B cell (primary cell): ENCODE results near the gene USPL1. TPM values are rescaled to one million over a fixed set of nuclear protein-coding genes. Genes with fewer than 3 reads are reported as not detected.

Experiments used
- ATAC-seq: fragments of 200-7000 bp; cut with Tn5 transposase; one replicate; pipeline ENCODE4 v1.10.0; 2021; ENCODE audit warnings: low read depth, mild to moderate bottlenecking, moderate number of reproducible peaks, moderate library complexity
- CTCF ChIA-PET: fragments of 350-600 bp; sonication (Branson Sonifier 250); formaldehyde crosslinking; loops from one replicate; lab custom pipeline; 2021; ENCODE audit warnings: antibody characterized with exemption, inconsistent platforms; lab: Charles Lee
- POLR2A ChIA-PET: fragments of 350-600 bp; sonication (Branson Sonifier 250); formaldehyde crosslinking; loops from one replicate; lab custom pipeline; 2021; ENCODE audit warnings: antibody characterized with exemption; lab: Charles Lee
- DNase-seq: peaks from one replicate; pipeline ENCODE4 v3.0.0; 2013
- H2AFZ ChIP-seq: 2 replicates; pipeline ENCODE4 v1.6.1; 2012; ENCODE audit warnings: mild to moderate bottlenecking, low read depth, low read length; ENCODE audit not compliant: insufficient read depth, poor library complexity, severe bottlenecking
- H3K27ac ChIP-seq, 2 donors: 1 replicate in 1 of 2; 2 replicates in 1 of 2; pipeline ENCODE4 v1.5.1; 2012 to 2013; ENCODE audit warnings: low read length in 2 of 2, mild to moderate bottlenecking in 2 of 2, moderate library complexity in 1 of 2
- H3K27me3 ChIP-seq, 4 experiments: fragments of 200-600 bp in 1 of 4; sonication (generic) in 1 of 4; replicated peaks in 1 of 4; 1 replicate in 2 of 4; 2 replicates in 2 of 4; pipeline versions ENCODE4 v1.6.1 to v1.7.0; 2013 to 2016; ENCODE audit warnings: low read length in 3 of 4, mild to moderate bottlenecking in 2 of 4, mixed read lengths in 1 of 4, moderate library complexity in 1 of 4; ENCODE audit not compliant: insufficient read depth in 4 of 4, control insufficient read depth in 3 of 4; ENCODE audit errors: control extremely low read depth in 1 of 4
- H3K36me3 ChIP-seq, 2 experiments: replicated peaks in 1 of 2; 1 replicate in 1 of 2; 2 replicates in 1 of 2; pipeline versions ENCODE4 v1.6.1 to v1.7.1; 2013; ENCODE audit warnings: low read length in 1 of 2; ENCODE audit not compliant: insufficient read depth in 2 of 2, control insufficient read depth in 1 of 2; ENCODE audit errors: control extremely low read depth in 1 of 2, extremely low read depth in 1 of 2
- H3K4me1 ChIP-seq, 2 donors: fragments of 200-600 bp in 1 of 2; sonication (generic) in 1 of 2; 1 replicate in 1 of 2; 2 replicates in 1 of 2; pipeline versions ENCODE4 v1.5.1 to v1.6.1; 2013 to 2017; ENCODE audit warnings: low read length in 2 of 2; ENCODE audit not compliant: control insufficient read depth in 2 of 2, insufficient read depth in 2 of 2
- H3K4me2 ChIP-seq: replicated peaks from 2 replicates; pipeline ENCODE3; 2012; ENCODE audit warnings: mild to moderate bottlenecking, low read depth, low read length; ENCODE audit not compliant: poor library complexity, severe bottlenecking
- H3K4me3 ChIP-seq, 5 experiments: fragments of 200-600 bp in 1 of 5; sonication (generic) in 1 of 5; 1 replicate in 3 of 5; 2 replicates in 2 of 5; pipeline versions ENCODE4 v1.5.1 to v1.7.0; 2011 to 2016; ENCODE audit warnings: low read length in 4 of 5, mild to moderate bottlenecking in 4 of 5, low read depth in 2 of 5, control low read depth in 1 of 5, moderate library complexity in 1 of 5; ENCODE audit not compliant: insufficient read depth in 1 of 5; ENCODE audit errors: control extremely low read depth in 1 of 5, extremely low read depth in 1 of 5
- H3K79me2 ChIP-seq: fragments of 200-600 bp; sonication (generic); one replicate; pipeline ENCODE4 v1.6.0; 2016; ENCODE audit warnings: low read length; ENCODE audit not compliant: control insufficient read depth, insufficient read depth
- H3K9ac ChIP-seq: fragments of 200-600 bp; sonication (generic); 2 replicates; pipeline ENCODE4 v1.6.1; 2017; ENCODE audit warnings: mild to moderate bottlenecking, low read length, moderate library complexity
- H3K9me3 ChIP-seq, 3 donors: one replicate each; pipeline versions ENCODE4 v1.6.1 to v1.7.1; 2013; ENCODE audit warnings: low read length in 2 of 3; ENCODE audit not compliant: control insufficient read depth in 2 of 3, insufficient read depth in 1 of 3; ENCODE audit errors: control extremely low read depth in 1 of 3
- H4K20me1 ChIP-seq: 2 replicates; pipeline ENCODE4 v1.6.0; 2012; ENCODE audit warnings: mild to moderate bottlenecking, low read length; ENCODE audit not compliant: insufficient read depth, control insufficient read depth, poor library complexity, severe bottlenecking
- H3K27ac Mint-ChIP-seq: one replicate; pipeline ENCODE4 v1.8.0; 2021; ENCODE audit warnings: mixed read lengths
- H3K27me3 Mint-ChIP-seq: one replicate; pipeline ENCODE4 v1.8.0; 2021; ENCODE audit warnings: mixed read lengths
- H3K4me1 Mint-ChIP-seq: one replicate; pipeline ENCODE4 v1.8.0; 2021; ENCODE audit warnings: mixed read lengths
- H3K4me3 Mint-ChIP-seq: one replicate; pipeline ENCODE4 v1.8.0; 2021; ENCODE audit warnings: mixed read lengths
- H3K9me3 Mint-ChIP-seq: one replicate; pipeline ENCODE4 v1.8.0; 2022; ENCODE audit warnings: mixed read lengths; ENCODE audit not compliant: insufficient read depth
- EZH2 ChIP-seq: IDR thresholded peaks from 2 replicates; pipeline ENCODE4 v1.6.1; 2012; ENCODE audit warnings: borderline replicate concordance, low read depth, mild to moderate bottlenecking, moderate library complexity, low read length; ENCODE audit not compliant: insufficient read depth, poor library complexity, severe bottlenecking
- WGBS: methylation state at CpG from one replicate; pipeline ENCODE4 v1.1.5; 2013; ENCODE audit warnings: missing lambda C conversion rate; ENCODE audit not compliant: insufficient coverage; 5-methylcytosine and 5-hydroxymethylcytosine counted together
- intact Hi-C: fragments of 100-400 bp; cut with micrococcal nuclease; formaldehyde crosslinking; loops from one replicate; pipeline ENCODE4 v1.10.0; 2022
- polyA plus RNA-seq: library from polyadenylated mRNA; depleted of rRNA; stranded (reverse); fragments of >200 nt; gene quantifications from 2 replicates; pipeline ENCODE4 v1.2.3, GENCODE V29; 2012
- total RNA-seq, 2 donors: library from RNA; stranded (reverse); fragments of 120-200 nt in 1 of 2; gene quantifications; 1 replicate in 1 of 2; 2 replicates in 1 of 2; pipeline versions ENCODE4 v1.2.3 to v1.2.4, GENCODE V29; 2013 to 2022
- TF ChIP-seq, protein P1 (sequence below): fragments of 200-600 bp; IDR thresholded peaks from one replicate; pipeline ENCODE4 v1.8.0; 2022; ENCODE audit warnings: antibody characterized with exemption, mild to moderate bottlenecking

The USPL1 gene
- total and polyA plus RNA-seq, 2 donors (not counting 1 experiment from before 2014, with no cell fraction given): 30.2 to 55.8 TPM

GRCh38 chr13:30581582-30581981 is 36.1 kb upstream of the USPL1 start:
- Histone ChIP-seq H3K27ac (no peak overlapping the region), H3K4me1 (no peaks in the 10 kb centered on the region), H3K9me3 (no peaks in the 10 kb centered on the region), H3K36me3 (no peaks in the 10 kb centered on the region), H3K9ac (no peak overlapping the region), H3K79me2 (no peaks in the 10 kb centered on the region), H3K4me3 (no peak overlapping the region), H2AFZ (no peak overlapping the region), H4K20me1 (no peaks in the 10 kb centered on the region), H3K4me2 (no peak overlapping the region), H3K27me3 (peaks cover 0 to 3% (median 0%) of the 10 kb centered on the region in 4 experiments)
- TF ChIP-seq, protein P1, sequence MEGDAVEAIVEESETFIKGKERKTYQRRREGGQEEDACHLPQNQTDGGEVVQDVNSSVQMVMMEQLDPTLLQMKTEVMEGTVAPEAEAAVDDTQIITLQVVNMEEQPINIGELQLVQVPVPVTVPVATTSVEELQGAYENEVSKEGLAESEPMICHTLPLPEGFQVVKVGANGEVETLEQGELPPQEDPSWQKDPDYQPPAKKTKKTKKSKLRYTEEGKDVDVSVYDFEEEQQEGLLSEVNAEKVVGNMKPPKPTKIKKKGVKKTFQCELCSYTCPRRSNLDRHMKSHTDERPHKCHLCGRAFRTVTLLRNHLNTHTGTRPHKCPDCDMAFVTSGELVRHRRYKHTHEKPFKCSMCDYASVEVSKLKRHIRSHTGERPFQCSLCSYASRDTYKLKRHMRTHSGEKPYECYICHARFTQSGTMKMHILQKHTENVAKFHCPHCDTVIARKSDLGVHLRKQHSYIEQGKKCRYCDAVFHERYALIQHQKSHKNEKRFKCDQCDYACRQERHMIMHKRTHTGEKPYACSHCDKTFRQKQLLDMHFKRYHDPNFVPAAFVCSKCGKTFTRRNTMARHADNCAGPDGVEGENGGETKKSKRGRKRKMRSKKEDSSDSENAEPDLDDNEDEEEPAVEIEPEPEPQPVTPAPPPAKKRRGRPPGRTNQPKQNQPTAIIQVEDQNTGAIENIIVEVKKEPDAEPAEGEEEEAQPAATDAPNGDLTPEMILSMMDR: no peak
- no peak for TF ChIP-seq EZH2
- Mint-ChIP-seq H3K27ac (no peak overlapping the region), H3K4me1 (peaks cover 9% of the 10 kb centered on the region), H3K4me3 (no peak overlapping the region), H3K27me3 (no peaks in the 10 kb centered on the region), H3K9me3 (no peaks in the 10 kb centered on the region)
- intact Hi-C loops: loop anchor here (1.0 to 5.0 kb wide), 2 partner anchors 221 to 449 kb away; no protein-coding TSS in a partner anchor
- no peak for ATAC-seq
- no CpG with 5 or more reads among the region's 1 CpG for WGBS
- peak; percentile 40 for DNase-seq
- CTCF ChIA-PET: interaction anchor here (0.9 to 5.1 kb wide), 19 partner anchors 10 to 466 kb away, joined by 3 to 49 read pairs (median 4); partner anchors contain the start of gene USPL1
- POLR2A ChIA-PET: no interaction called here

DNA sequence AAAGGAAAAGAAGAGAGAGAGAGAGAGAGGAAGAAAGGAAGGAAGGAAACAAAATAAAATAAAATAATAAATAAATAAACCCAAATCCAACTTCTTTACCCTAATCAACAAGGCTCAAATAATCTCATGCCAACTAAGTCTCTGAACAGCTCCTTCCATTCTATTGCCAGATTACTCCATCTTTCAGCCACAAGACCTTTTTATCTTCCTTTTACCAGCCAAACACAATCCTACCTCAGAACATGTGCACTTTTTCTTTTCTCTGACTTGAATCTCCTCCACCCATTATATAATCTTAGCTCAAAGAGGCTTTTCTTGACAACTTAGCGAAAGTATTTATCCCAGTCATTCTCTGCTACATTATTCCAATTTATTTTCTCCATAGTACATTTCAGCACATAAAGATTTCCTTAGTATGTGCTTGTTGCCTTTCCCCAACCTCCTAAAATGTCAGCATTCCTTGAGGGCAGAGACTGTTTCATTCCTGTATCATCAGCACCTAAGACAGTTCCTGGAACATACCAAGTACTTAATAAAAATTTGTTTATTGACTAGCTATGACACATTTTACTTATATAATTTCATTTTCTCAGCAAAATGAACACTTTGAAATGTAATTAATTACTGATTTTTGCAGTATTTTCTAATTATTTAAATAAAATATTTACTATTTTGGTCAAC is 33.5 kb upstream of the USPL1 start:
- no peak for ATAC-seq
- Histone ChIP-seq H3K27me3 (no peaks in the 10 kb centered on the region), H3K4me1 (no peaks in the 10 kb centered on the region), H2AFZ (no peak overlapping the region), H3K4me2 (no peak overlapping the region), H3K27ac (no peak overlapping the region), H3K9ac (no peak overlapping the region), H3K9me3 (no peaks in the 10 kb centered on the region), H3K79me2 (no peaks in the 10 kb centered on the region), H3K36me3 (no peaks in the 10 kb centered on the region), H4K20me1 (no peaks in the 10 kb centered on the region), H3K4me3 (no peak overlapping the region)
- intact Hi-C loops: loop anchor here (5.0 kb wide), 1 partner anchor 218 kb away; no protein-coding TSS in a partner anchor
- ChIA-PET POLR2A (no interaction called here), CTCF (interaction anchor here (1.2 to 5.1 kb wide), 3 partner anchors 221 to 1076 kb away, joined by 3 to 49 read pairs (median 3); no protein-coding TSS in a partner anchor)
- DNase-seq: no peak
- no peaks in the 10 kb centered on the region for H3K9me3 Mint-ChIP-seq
- no peak overlapping the region for H3K4me3 Mint-ChIP-seq
- no peaks in the 10 kb centered on the region for H3K27me3 Mint-ChIP-seq
- H3K4me1 Mint-ChIP-seq: peaks cover 3% of the 10 kb centered on the region
- TF ChIP-seq EZH2: no peak
- TF ChIP-seq, protein P1: no peak
- H3K27ac Mint-ChIP-seq: no peak overlapping the region
- WGBS: 100% methylated on average over 1 of the region's 1 CpG
